GM12892 (cell line): Measurements from ENCODE around the gene FLT1.

Experiments
- POLR2A ChIP-seq: IDR thresholded peaks from 2 replicates; pipeline ENCODE4 v1.6.1; 2011; ENCODE audit warnings: low read depth, low read length, control low read depth
- POLR2AphosphoS5 ChIP-seq: IDR thresholded peaks from 2 replicates; pipeline ENCODE4 v1.6.1; 2011; ENCODE audit warnings: low read depth, low read length, control low read depth

GRCh38 chr13:28429685-28430290, 65.1 kb downstream of the FLT1 start:
- TF ChIP-seq POLR2AphosphoS5 (no peak), POLR2A (peak; percentile 37; the same call in 1 of the 2 replicates)
